Lower leg skin (tissue), 4 donors: ENCODE data around the gene PCDH9. TPM values are rescaled to one million over a fixed set of nuclear protein-coding genes. Genes with fewer than 3 reads are reported as not detected.

Source experiments
- DNase-seq, 2 donors: peaks; one replicate each; pipeline ENCODE4 v3.0.0-alpha.2; 2019; ENCODE audit warnings: low spot score in 2 of 2
- H3K4me3 ChIP-seq: fragments of 200-600 bp; sonication (generic); 2 replicates; pipeline ENCODE4 v1.5.1; 2017; ENCODE audit warnings: mild to moderate bottlenecking, low read depth; ENCODE audit not compliant: poor library complexity, severe bottlenecking
- CTCF ChIP-seq, 3 donors: fragments of 450-650 bp; IDR thresholded peaks; one replicate each; pipeline ENCODE4 v1.5.1; 2016; ENCODE audit warnings: antibody characterized with exemption in 3 of 3, mild to moderate bottlenecking in 3 of 3, moderate library complexity in 2 of 3
- POLR2A ChIP-seq, 2 donors: fragments of 450-650 bp; IDR thresholded peaks; one replicate each; pipeline ENCODE4 v1.6.1; 2016 to 2017; ENCODE audit warnings: antibody characterized with exemption in 2 of 2, mild to moderate bottlenecking in 1 of 2, moderate library complexity in 1 of 2
- WGBS, 2 donors: methylation state at CpG; one replicate each; pipeline ENCODE4 v1.1.5; 2018; 5-methylcytosine and 5-hydroxymethylcytosine counted together
- intact Hi-C: fragments of 100-400 bp; cut with DNase I; formaldehyde crosslinking; loops from one replicate; pipeline ENCODE4 v1.15.0; 2023; ENCODE audit warnings: low total_unique reads
- total RNA-seq, 4 donors: library from RNA; depleted of rRNA; stranded (reverse); fragments of >200 nt; gene quantifications; one replicate each; pipeline ENCODE4 v1.1.0, GENCODE V29; 2016

The PCDH9 gene
- total RNA-seq, 4 donors from 2014 or later: 0.21 to 0.84 (median 0.36) TPM

- no peak overlapping the region for H3K4me3 ChIP-seq
- no peak for TF ChIP-seq CTCF (IDR thresholded peaks at IDR 0.05)
- no peak for TF ChIP-seq POLR2A (IDR thresholded peaks at IDR 0.05)
- no peak for DNase-seq
- WGBS, 2 donors: 75 to 76% methylated on average over 4 of the region's 4 CpGs
- intact Hi-C loops: no loop called here
Observed at GRCh38 chr13:66482836-66483235, 747.3 kb downstream of the PCDH9 start.

GRCh38 chr13:66477816-66478215, 752.3 kb downstream of the PCDH9 start:
- TF ChIP-seq CTCF (IDR thresholded peaks at IDR 0.05) (no peak), POLR2A (IDR thresholded peaks at IDR 0.05) (no peak)
- intact Hi-C loops: no loop called here
- WGBS, 2 donors: 64 to 71% methylated on average over 4 of the region's 4 CpGs
- no peak overlapping the region for H3K4me3 ChIP-seq
- no peak for DNase-seq

- intact Hi-C loops: no loop called here
- TF ChIP-seq POLR2A (IDR thresholded peaks at IDR 0.05): no peak
- no peak for DNase-seq
- no peak overlapping the region for H3K4me3 ChIP-seq
Observed at GRCh38 chr13:66475061-66475460, 755.1 kb downstream of the PCDH9 start.

GRCh38 chr13:66469745-66470144, 760.4 kb downstream of the PCDH9 start:
- TF ChIP-seq CTCF (IDR thresholded peaks at IDR 0.05) (no peak), POLR2A (IDR thresholded peaks at IDR 0.05) (no peak)
- DNase-seq: no peak
- WGBS, 2 donors: 70 to 77% methylated on average over 6 of the region's 6 CpGs
- intact Hi-C loops: no loop called here
- no peak overlapping the region for H3K4me3 ChIP-seq

GRCh38 chr13:66468656-66469055, 761.5 kb downstream of the PCDH9 start:
- intact Hi-C loops: no loop called here
- no peak overlapping the region for H3K4me3 ChIP-seq
- TF ChIP-seq POLR2A (IDR thresholded peaks at IDR 0.05) (no peak), CTCF (IDR thresholded peaks at IDR 0.05) (no peak)
- no peak for DNase-seq

GRCh38 chr13:66462187-66462586, 767.9 kb downstream of the PCDH9 start:
- intact Hi-C loops: no loop called here
- TF ChIP-seq POLR2A (IDR thresholded peaks at IDR 0.05): no peak
- no peak for TF ChIP-seq CTCF (IDR thresholded peaks at IDR 0.05)
- no peak for DNase-seq
- H3K4me3 ChIP-seq: no peak overlapping the region
- WGBS, 2 donors: 58 to 61% methylated on average over 3 of the region's 3 CpGs
